Calu3 (cell line): ENCODE measurements around the gene LURAP1L. TPM values are rescaled to one million over a fixed set of nuclear protein-coding genes. Genes with fewer than 3 reads are reported as not detected.

Experiments used
- BruUV-seq: library from RNA; stranded (reverse); fragments of 400-500 nt; replicated peaks from 2 replicates; lab custom pipeline; 2021; lab: Mats Ljungman, UMichigan
- CTCF ChIA-PET: fragments of 300-600 bp; sonication (Branson Sonifier 250); formaldehyde crosslinking; loops from one replicate; lab custom pipeline; 2022; ENCODE audit warnings: antibody characterized with exemption; lab: Charles Lee
- DNase-seq: peaks from one replicate; pipeline ENCODE4 v3.0.0; 2022
- H3K27ac Mint-ChIP-seq: one replicate; pipeline ENCODE4 v1.8.0; 2022; ENCODE audit warnings: mixed read lengths; ENCODE audit not compliant: unreplicated experiment
- H3K27me3 Mint-ChIP-seq: one replicate; pipeline ENCODE4 v1.8.0; 2022; ENCODE audit warnings: mixed read lengths; ENCODE audit not compliant: unreplicated experiment
- H3K36me3 Mint-ChIP-seq: one replicate; pipeline ENCODE4 v1.8.0; 2022; ENCODE audit warnings: mild to moderate bottlenecking, moderate library complexity, mixed read lengths; ENCODE audit not compliant: insufficient read depth, unreplicated experiment
- H3K4me1 Mint-ChIP-seq: one replicate; pipeline ENCODE4 v1.8.0; 2022; ENCODE audit warnings: mild to moderate bottlenecking, low read depth, mixed read lengths; ENCODE audit not compliant: unreplicated experiment
- H3K4me3 Mint-ChIP-seq: one replicate; pipeline ENCODE4 v1.8.0; 2022; ENCODE audit warnings: mild to moderate bottlenecking, low read depth, moderate library complexity, mixed read lengths; ENCODE audit not compliant: unreplicated experiment
- H3K9me3 Mint-ChIP-seq: one replicate; pipeline ENCODE4 v1.8.0; 2022; ENCODE audit warnings: low read depth, mixed read lengths; ENCODE audit not compliant: unreplicated experiment
- intact Hi-C: fragments of 100-400 bp; cut with micrococcal nuclease; formaldehyde crosslinking; loops from one replicate; pipeline ENCODE4 v1.10.0; 2022; ENCODE audit not compliant: unreplicated experiment
- total RNA-seq: library from RNA; stranded (reverse); gene quantifications from 2 replicates; pipeline ENCODE4 v1.2.3, GENCODE V29; 2022
- TF ChIP-seq, protein P1 (sequence below): fragments of 200-600 bp; IDR thresholded peaks from one replicate; pipeline ENCODE4 v1.8.0; 2022; ENCODE audit warnings: antibody characterized with exemption; ENCODE audit not compliant: unreplicated experiment

Gene LURAP1L
- total RNA-seq, 1 experiment from 2014 or later: 48.7 TPM

DNA sequence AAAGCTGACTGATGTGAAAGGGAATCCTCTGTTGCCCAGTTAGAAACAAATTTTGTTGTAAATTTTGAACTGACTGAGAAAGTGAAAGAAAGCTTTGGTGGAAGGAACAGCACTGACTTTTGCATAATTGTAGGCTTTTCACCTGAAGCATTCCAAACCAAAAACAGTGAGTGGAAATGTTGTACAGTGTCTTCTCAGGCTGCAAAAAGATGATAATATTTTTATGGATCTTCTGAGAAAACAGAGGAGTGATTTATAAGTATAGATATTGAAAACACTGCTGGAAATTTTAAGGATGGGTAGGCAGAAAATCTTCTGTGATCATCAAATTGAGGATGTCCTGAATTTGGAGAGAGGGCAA lies 40.0 kb downstream of the LURAP1L start:
- peak overlapping the region; percentile 67 for H3K4me3 Mint-ChIP-seq
- peaks cover 65% of the 10 kb centered on the region for H3K4me1 Mint-ChIP-seq
- no peak for DNase-seq
- H3K36me3 Mint-ChIP-seq: peaks cover 65% of the 10 kb centered on the region
- CTCF ChIA-PET: interaction anchor here (1.0 to 1.8 kb wide), 3 partner anchors 39 to 70 kb away, joined by 3 to 9 read pairs (median 3); no protein-coding TSS in a partner anchor
- no peaks in the 10 kb centered on the region for H3K27me3 Mint-ChIP-seq
- H3K9me3 Mint-ChIP-seq: no peaks in the 10 kb centered on the region
- H3K27ac Mint-ChIP-seq: peak overlapping the region; percentile 100
- intact Hi-C loops: loop anchor here (1.0 to 2.0 kb wide), 2 partner anchors 30 to 40 kb away; partner anchors contain the start of gene LURAP1L
- BruUV-seq: TSS peak; percentile 57
- TF ChIP-seq, protein P1, sequence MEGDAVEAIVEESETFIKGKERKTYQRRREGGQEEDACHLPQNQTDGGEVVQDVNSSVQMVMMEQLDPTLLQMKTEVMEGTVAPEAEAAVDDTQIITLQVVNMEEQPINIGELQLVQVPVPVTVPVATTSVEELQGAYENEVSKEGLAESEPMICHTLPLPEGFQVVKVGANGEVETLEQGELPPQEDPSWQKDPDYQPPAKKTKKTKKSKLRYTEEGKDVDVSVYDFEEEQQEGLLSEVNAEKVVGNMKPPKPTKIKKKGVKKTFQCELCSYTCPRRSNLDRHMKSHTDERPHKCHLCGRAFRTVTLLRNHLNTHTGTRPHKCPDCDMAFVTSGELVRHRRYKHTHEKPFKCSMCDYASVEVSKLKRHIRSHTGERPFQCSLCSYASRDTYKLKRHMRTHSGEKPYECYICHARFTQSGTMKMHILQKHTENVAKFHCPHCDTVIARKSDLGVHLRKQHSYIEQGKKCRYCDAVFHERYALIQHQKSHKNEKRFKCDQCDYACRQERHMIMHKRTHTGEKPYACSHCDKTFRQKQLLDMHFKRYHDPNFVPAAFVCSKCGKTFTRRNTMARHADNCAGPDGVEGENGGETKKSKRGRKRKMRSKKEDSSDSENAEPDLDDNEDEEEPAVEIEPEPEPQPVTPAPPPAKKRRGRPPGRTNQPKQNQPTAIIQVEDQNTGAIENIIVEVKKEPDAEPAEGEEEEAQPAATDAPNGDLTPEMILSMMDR: no peak

DNA sequence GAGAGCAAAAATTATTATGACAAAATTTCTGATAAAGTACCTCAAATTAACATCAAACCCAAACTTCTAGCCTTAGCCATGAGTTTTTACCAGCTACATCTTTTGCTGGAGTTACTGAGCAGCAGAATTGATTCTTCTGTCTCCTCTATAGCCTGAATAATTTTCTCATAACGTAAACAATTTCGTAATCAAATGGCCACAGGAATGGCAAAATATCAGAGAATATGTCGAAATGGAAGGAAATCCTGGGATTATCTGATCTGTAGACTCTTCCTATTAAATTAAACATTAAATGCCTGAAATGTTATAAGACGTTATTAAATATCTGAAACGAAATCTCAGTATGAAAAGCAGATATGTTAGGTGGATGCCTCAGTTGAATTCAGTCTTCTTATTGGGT lies 41.1 kb downstream of the LURAP1L start:
- DNase-seq: no peak
- no TSS peak for BruUV-seq
- Mint-ChIP-seq H3K4me3 (no peak overlapping the region), H3K27me3 (no peaks in the 10 kb centered on the region), H3K4me1 (peaks cover 61% of the 10 kb centered on the region), H3K27ac (peak overlapping the region; percentile 100), H3K9me3 (no peaks in the 10 kb centered on the region), H3K36me3 (peaks cover 68% of the 10 kb centered on the region)
- CTCF ChIA-PET: no interaction called here
- TF ChIP-seq, protein P1: no peak
- intact Hi-C loops: loop anchor here (2.0 kb wide), 1 partner anchor 31 kb away; no protein-coding TSS in a partner anchor

DNA sequence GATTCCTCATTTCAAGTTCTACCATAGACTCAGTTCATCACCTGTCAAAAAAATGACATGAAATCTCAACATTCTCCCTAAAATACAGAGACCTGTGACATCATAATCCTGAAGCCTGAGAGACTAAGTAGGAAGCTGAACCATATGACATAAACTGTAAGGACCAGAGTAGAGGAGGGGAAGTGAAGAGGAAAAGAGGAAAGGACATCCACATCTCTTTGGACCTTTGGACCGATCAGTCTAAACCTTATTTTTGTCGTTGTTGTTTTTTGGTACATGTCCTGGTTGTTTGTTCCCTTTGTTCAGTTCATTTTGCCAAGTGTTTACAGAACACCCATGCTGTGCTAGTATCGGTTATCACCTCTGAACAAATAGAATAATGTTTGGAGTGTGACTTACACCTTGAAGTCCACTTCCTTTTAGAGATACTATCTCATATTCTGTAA lies 41.9 kb downstream of the LURAP1L start:
- TF ChIP-seq, protein P1: no peak
- Mint-ChIP-seq H3K27ac (peak overlapping the region; percentile 100), H3K27me3 (no peaks in the 10 kb centered on the region), H3K4me3 (peak overlapping the region; percentile 60), H3K9me3 (no peaks in the 10 kb centered on the region), H3K36me3 (peaks cover 70% of the 10 kb centered on the region), H3K4me1 (peaks cover 53% of the 10 kb centered on the region)
- intact Hi-C loops: no loop called here
- CTCF ChIA-PET: interaction anchor here (0.5 to 2.9 kb wide), 4 partner anchors 32 to 411 kb away, joined by 3 to 32 read pairs (median 9); partner anchors contain the start of gene LURAP1L
- DNase-seq: no peak
- no TSS peak for BruUV-seq

DNA sequence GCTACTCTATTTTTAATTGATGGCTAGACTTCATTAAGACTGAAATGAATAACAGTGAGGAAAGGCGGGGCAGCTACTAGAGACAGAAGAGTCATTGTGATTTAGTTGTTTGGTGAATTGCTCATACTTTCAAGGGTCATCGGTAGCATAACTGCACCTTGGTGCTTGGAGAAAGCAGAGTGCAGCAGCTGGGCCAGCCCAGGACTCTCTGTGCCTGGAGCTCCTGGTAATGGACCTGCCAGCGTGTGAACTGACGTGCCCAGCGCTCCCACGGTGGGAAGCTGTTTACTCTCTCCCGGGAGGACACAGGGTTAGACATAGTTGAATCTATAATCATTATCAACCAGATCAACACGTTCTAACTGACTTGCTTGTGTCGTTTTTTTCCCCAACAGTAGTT lies 42.9 kb downstream of the LURAP1L start:
- H3K4me1 Mint-ChIP-seq: peaks cover 44% of the 10 kb centered on the region
- intact Hi-C loops: loop anchor here (1.0 to 2.0 kb wide), 3 partner anchors 43 to 93 kb away; no protein-coding TSS in a partner anchor
- no peaks in the 10 kb centered on the region for H3K9me3 Mint-ChIP-seq
- DNase-seq: peak; percentile 79
- H3K36me3 Mint-ChIP-seq: peaks cover 66% of the 10 kb centered on the region
- H3K27me3 Mint-ChIP-seq: no peaks in the 10 kb centered on the region
- H3K27ac Mint-ChIP-seq: peak overlapping the region; percentile 100
- BruUV-seq: no TSS peak
- peak overlapping the region; percentile 60 for H3K4me3 Mint-ChIP-seq
- CTCF ChIA-PET: interaction anchor here (0.6 to 2.9 kb wide), 10 partner anchors 33 to 99 kb away, joined by 3 to 32 read pairs (median 7); partner anchors contain the start of gene LURAP1L
- TF ChIP-seq, protein P1: no peak
